DMS 273 (cell line): ENCODE measurements around the gene IFNL4.
"Not testable (repeated sequence)": the region's sequence is repeated elsewhere in the genome, so short reads cannot be mapped to it uniquely, and the experiment has no call there.

ENCODE experiments used
- DNase-seq: peaks from one replicate; lab custom pipeline; 2025; ENCODE audit not compliant: unreplicated experiment; lab: John Stamatoyannopoulos, UW

The IFNL4 gene

GRCh38 chr19:39248806-39249205, at the start of gene IFNL4:
IFNL4 (minus strand) TSS chr19:39248856.
- no peak for DNase-seq

DNA sequence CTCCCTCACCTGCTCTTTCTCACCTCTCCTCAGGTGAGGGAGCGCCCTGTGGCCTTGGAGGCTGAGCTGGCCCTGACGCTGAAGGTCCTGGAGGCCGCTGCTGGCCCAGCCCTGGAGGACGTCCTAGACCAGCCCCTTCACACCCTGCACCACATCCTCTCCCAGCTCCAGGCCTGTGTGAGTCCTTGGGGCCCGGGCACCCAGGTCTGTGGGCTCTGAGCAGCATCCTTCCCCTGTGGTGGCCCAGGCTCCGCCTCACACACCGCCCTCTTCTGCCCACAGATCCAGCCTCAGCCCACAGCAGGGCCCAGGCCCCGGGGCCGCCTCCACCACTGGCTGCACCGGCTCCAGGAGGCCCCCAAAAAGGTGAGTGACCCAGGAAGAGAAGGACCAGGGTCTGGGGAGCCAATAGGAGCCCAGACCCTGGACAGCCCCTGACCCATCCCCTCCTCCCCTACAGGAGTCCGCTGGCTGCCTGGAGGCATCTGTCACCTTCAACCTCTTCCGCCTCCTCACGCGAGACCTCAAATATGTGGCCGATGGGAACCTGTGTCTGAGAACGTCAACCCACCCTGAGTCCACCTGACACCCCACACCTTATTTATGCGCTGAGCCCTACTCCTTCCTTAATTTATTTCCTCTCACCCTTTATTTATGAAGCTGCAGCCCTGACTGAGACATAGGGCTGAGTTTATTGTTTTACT, 49.4 kb upstream of the IFNL4 start:
- DNase-seq: no peak

DNA sequence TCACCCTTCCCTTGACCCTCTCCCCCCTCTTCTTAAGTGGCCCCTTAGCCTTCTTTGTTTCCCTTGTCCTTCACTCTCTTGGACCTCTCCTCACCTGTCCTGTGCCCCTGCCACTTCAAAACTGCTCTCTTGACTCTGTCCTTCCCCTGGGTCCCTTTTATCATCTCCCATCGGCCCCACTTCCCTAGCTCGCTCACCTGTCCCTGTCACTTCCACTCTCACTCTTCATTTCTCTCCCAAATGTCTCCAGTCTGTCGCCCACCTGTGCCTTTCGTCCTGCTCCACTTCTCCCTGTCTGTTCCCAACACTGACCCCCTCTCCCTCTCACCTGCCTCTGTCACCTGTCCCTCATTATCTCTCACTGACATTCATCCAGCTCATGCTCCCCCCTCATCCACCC, 48.2 kb upstream of the IFNL4 start:
- DNase-seq: no peak

DNA sequence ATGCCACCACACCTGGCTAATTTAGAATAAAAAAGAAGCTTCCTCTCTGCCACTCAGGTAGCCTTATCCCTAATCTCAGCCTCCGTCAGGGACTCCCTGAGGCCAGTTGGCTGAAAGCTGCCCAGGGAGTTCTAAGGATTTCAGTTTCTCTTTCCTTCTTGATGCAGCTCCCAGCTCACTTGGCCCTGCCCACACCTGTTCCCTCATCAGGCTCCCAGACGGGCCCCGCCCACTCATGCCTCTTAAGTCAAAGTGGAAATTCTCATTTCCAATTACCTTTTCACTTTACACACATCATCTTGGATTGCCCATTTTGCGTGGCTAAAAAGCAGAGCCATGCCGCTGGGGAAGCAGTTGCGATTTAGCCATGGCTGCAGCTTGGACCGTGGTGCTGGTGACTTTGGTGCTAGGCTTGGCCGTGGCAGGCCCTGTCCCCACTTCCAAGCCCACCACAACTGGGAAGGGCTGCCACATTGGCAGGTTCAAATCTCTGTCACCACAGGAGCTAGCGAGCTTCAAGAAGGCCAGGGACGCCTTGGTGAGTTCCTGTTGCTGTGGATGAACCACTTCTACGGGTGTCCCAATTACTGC, 47.5 kb upstream of the IFNL4 start, which contains the start of gene IFNL1:
IFNL1 (plus strand) TSS at position 353 of the 591 bp plus-strand sequence; CDS start at position 368, 15 bp downstream.
- no peak for DNase-seq

DNA sequence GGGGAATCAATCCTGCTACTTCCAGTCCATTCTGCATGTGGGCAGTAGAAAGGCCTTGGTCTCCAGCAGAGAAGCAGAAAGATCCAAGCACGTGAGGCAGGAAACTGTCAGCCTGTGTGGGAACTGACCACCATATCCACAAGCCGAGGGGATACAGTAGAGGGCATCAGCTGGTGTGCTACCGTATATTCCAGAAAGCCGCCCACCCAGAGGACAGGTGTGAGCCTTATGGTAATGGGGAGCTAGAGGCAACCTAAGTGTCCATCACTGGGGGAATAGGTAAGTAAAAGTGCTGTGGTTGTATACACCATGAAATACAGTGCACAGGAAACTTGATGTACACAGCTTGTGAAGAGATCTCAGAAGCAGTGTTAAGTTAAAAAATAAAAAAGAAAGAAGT, 44.7 kb upstream of the IFNL4 start:
- DNase-seq: no peak

GRCh38 chr19:39284032-39284431, 35.4 kb upstream of the IFNL4 start:
- DNase-seq: no peak

DNA sequence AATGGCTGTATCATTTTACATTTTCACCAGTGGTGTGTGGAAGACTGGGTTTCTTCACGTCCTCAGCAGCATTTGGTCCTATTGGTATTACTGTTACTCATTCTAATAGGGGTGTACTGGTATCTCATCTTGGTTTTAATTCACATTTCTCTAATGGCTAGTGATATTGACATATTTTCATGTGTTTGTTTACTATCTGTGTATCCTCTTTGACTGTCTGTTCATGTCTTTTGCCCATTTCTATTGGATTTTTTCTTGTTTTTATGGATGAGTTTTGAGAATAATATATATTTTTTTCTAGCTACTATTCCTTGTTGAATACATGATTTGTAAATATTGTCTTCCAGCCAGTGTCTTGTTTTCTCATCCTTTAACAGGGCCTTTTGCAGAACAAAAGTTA, 33.4 kb upstream of the IFNL4 start:
- DNase-seq: no peak

- DNase-seq: no peak
Measured at GRCh38 chr19:39277598-39277997, 28.9 kb upstream of the IFNL4 start.

- no peak for DNase-seq
Measured at GRCh38 chr19:39276740-39277139, 28.1 kb upstream of the IFNL4 start.

DNA sequence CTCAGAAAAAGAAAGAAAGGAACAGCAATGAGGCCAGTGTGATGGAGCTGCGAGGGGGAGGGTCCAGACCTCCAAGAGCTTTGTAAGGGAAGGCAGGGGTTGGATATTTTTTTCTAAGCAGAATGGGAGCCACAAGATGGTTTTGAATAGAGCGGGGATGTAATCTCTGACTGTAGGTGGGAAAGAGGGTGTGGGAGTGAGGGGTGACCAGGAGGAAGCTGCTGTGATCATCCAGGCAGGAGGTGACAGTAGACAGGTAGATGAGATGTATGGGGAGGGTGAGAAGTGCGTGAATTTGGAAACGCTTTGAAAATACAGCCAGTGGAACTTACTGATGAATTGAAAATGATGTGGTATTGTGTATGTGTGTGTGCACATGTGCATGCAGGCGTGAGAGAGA, 26.9 kb upstream of the IFNL4 start:
- no peak for DNase-seq

DNA sequence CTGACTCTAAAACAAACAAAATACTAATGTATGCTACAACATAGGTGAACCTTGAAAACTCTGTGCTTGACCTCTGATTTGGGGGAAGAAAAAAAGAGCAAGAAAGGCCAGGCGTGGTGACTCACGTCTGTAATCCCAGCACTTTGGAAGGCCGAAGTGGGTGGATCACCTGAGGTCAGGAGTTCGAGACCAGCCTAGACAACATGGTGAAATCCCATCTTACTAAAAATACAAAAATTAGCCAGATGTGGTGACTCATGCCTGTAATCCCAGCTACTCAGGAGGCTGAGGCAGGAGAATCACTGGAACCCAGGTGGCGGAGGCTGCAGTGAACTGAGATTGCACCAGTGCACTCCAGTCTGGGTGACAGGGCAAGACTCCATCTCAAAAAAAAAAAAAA, 25.2 kb upstream of the IFNL4 start:
- DNase-seq: not testable (repeated sequence)

- no peak for DNase-seq
Measured at GRCh38 chr19:39270036-39270871, 21.6 kb upstream of the IFNL4 start.

DNA sequence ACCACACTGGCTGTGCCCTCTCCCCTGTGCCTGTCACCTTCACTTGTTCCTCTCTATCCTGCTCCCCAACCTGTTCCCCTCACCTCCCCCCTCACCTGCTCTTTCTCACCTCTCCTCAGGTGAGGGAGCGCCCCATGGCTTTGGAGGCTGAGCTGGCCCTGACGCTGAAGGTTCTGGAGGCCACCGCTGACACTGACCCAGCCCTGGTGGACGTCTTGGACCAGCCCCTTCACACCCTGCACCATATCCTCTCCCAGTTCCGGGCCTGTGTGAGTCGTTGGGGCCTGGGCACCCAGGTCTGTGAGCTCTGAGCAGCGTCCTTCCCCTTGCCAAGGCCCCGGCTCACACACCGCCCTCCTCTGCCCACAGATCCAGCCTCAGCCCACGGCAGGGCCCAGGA, 20.7 kb upstream of the IFNL4 start:
- not testable (repeated sequence) for DNase-seq

GRCh38 chr19:39268531-39269223, 20.0 kb upstream of the IFNL4 start:
- not testable (repeated sequence) for DNase-seq

DNA sequence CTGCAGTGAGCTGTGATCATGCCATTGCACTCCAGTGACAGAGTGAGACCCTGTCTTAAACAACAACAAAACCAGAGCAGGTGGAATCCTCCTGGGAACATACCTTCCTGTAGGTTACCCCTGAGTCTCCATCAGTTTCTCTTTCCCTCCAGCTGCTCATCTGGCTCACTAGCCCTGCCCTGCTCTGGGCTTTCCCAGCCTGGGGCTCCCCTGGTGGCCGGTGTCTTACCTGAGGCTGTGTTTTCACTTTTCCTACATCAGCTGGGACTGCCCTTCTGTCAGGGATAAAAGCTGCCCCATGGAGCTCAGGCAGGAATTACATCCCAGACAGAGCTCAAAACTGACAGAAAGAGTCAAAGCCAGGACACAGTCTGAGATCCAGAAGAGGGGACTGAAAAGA, 19.4 kb upstream of the IFNL4 start, which contains the start of gene IFNL2:
IFNL2 (plus strand) TSS at position 312 of the 400 bp plus-strand sequence. CDS start 173 bp downstream, outside the sequence.
- DNase-seq: not testable (repeated sequence)

DNA sequence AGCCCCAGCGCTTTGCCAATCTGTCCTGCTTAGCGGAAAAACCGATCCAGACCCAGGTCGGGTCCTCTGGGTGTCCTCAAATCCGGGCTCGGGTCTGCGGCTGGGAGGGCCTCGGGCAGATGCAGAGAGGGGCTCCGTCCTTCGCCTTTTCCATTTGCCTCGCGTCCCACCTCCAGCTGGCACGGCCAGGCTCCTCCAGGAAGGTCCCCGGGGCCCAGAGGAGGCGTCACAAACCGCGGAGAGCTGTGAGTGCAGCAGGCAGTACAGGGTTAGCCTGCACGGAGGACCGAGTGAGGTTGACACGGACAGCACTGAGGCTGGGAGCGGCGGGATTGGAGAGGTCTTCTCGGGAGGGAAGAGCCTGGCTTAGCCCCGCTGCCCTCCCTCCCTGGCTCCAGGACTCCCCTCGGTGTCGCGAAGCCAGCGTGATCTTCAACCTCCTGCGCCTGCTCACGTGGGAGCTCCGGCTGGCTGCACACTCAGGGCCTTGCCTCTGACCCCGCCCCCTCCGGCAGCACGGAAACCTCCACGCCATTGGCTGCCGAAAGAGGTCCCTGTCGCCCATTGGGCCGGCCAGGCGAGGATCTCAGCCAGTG, 16.8 kb upstream of the IFNL4 start:
- DNase-seq: peak; percentile 54

DNA sequence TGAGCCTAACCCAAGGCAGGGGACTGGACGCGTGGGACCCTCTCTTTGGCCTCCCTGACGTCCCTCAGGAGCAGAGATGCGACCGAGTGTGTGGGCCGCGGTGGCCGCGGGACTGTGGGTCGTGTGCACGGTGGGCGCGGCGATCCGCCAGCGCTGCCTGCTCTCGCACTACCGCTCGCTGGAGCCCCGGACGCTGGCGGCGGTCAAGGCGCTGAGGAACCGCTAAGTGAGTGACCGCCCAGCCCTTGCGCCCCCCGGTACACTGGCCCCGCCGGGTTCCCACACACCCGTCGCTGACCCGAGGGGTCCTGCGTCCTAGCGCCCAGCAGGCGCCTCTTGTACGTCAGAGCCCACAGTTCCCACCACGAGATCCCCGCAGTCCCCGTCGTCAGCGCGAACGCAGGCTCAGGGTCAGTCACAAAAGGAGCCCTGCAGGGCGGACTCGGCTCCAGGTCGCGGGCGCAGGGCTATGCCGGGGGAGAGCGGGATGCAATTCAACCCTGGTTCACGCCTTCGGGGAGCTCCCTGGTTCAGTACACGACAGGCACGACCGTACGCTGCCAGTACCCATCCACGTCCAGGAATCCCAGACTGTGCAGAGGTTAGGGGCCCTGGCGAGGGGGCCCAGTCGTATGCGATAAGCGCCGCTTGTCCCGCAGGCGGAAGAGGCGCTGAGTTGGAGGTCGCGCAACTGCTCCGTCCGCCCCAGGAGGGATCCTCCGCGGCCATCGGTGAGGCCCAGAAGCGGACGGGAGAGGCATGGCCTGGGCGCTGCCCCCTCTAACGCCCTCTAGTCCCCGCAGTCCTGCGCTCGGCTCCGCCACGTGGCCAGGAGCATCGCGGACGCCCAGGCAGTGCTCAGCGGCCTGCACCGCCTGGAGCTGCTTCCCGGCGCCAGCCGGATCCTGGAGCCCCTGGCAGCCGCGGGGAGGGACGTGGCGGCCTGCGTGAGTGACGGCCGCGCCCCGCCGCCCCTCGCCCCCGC, 15.9 kb upstream of the IFNL4 start:
- DNase-seq: peak; percentile 51

DNA sequence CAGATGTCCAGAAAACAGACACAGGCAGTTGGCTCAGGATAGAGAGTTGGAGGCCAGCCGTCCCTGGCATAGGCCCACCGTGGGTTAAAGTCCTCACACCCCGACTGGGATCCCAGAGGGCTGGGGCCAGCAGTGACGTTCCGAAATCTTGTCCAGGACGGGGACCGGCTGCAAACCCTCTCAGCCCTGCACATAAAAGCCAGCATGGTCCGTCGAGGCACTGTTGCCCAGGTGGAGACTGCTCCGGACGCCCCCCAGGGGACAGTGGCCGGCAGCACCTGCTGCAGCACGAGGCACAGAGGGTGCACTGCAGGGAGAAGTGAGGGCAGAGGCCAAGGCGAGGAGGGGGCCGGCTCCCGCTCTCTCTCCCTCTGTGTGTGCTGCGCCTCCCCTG, 15.3 kb upstream of the IFNL4 start:
- DNase-seq: no peak

GRCh38 chr19:39262496-39262895, 13.8 kb upstream of the IFNL4 start:
- no peak for DNase-seq

- DNase-seq: peak; percentile 17
Measured at GRCh38 chr19:39261704-39262103, 13.0 kb upstream of the IFNL4 start.
